AG04450 (cell line): ENCODE data around the gene HSD11B2. TPM values are rescaled to one million over a fixed set of nuclear protein-coding genes. Genes with fewer than 3 reads are reported as not detected.

Experiments used
- CTCF ChIA-PET: fragments of 300-600, 350-600 bp; formaldehyde crosslinking; extraction: SDS; loops from one replicate; lab custom pipeline; 2022; ENCODE audit warnings: antibody characterized with exemption, inconsistent platforms; lab: Charles Lee
- POLR2A ChIA-PET: fragments of 350-600 bp; formaldehyde crosslinking; extraction: SDS; loops from one replicate; lab custom pipeline; 2021; ENCODE audit warnings: antibody characterized with exemption, inconsistent platforms; lab: Yijun Ruan, JAX
- DNase-seq: peaks from one replicate; pipeline ENCODE4 v3.0.0-alpha.2; 2011; ENCODE audit warnings: low read depth, low spot score
- H3K27ac ChIP-seq: one replicate; pipeline ENCODE4 v1.5.1; 2012; ENCODE audit warnings: low read depth, low read length, control low read depth
- H3K27me3 ChIP-seq: one replicate; pipeline ENCODE4 v1.6.0; 2012; ENCODE audit warnings: low read length; ENCODE audit not compliant: control insufficient read depth, insufficient read depth
- H3K4me3 ChIP-seq: 2 replicates; pipeline ENCODE4 v1.5.1; 2011; ENCODE audit warnings: mild to moderate bottlenecking, low read depth, low read length, control low read depth
- H3K9me3 ChIP-seq: 2 replicates; pipeline ENCODE4 v1.5.1; 2012; ENCODE audit warnings: low read length; ENCODE audit not compliant: control insufficient read depth, insufficient read depth
- polyA plus RNA-seq: library from polyadenylated mRNA; depleted of rRNA; stranded (reverse); fragments of >200 nt; gene quantifications from 2 replicates; pipeline ENCODE4 v1.2.3, GENCODE V29; 2011
- TF ChIP-seq, protein P1 (sequence below): IDR thresholded peaks from 2 replicates; pipeline ENCODE4 v1.5.1; 2011; ENCODE audit warnings: low read depth, low read length, control low read depth, inconsistent platforms

HSD11B2 gene
- polyA plus RNA-seq, 1 experiment = not detected

DNA sequence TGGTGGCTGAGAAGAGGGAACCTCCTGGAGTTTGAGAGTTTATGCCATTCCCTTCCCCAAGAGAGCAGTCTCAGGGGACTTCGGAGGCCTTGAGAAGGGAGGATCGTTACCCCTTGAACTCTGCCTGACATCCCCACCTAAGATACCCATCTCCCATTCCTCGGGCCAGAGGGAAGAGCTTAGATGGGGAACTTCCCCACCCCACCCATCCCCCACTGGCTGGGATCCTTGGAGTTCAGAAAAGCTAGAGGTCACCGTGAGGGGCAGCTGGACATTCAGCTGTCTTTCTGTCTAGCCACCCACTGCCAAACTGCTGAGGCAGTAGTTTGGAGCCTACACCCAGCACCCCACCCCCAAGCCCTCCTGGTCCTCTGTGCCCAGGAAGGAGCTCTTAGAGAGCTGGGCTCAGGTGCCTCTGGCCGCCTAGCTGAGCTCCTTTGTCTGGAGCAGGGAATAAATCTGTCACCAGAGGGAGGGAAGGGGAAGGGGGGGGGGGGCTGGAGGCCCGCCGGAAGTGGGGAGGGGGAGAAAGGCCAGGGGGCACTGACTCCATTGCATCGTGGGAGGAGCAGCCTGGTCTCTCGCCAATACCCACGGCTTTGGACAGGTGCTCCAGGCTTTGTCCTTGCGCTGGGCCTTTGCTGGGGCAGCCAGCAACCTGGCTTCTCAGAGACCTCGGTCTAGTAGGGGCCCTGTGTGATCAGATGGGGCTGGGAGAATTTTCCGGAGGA is 1.0 kb downstream of the HSD11B2 start:
- Histone ChIP-seq H3K27ac (no peak overlapping the region), H3K4me3 (peak overlapping the region; percentile 44), H3K9me3 (no peaks in the 10 kb centered on the region), H3K27me3 (peaks cover 28% of the 10 kb centered on the region)
- TF ChIP-seq, protein P1, sequence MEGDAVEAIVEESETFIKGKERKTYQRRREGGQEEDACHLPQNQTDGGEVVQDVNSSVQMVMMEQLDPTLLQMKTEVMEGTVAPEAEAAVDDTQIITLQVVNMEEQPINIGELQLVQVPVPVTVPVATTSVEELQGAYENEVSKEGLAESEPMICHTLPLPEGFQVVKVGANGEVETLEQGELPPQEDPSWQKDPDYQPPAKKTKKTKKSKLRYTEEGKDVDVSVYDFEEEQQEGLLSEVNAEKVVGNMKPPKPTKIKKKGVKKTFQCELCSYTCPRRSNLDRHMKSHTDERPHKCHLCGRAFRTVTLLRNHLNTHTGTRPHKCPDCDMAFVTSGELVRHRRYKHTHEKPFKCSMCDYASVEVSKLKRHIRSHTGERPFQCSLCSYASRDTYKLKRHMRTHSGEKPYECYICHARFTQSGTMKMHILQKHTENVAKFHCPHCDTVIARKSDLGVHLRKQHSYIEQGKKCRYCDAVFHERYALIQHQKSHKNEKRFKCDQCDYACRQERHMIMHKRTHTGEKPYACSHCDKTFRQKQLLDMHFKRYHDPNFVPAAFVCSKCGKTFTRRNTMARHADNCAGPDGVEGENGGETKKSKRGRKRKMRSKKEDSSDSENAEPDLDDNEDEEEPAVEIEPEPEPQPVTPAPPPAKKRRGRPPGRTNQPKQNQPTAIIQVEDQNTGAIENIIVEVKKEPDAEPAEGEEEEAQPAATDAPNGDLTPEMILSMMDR = no peak
- ChIA-PET CTCF (interaction anchor here (0.6 to 2.2 kb wide), 6 partner anchors 15 to 181 kb away, joined by 3 to 11 read pairs (median 4); partner anchors contain the start of gene ATP6V0D1), POLR2A (interaction anchor here (0.7 kb wide), 1 partner anchor 16 kb away, joined by 5 read pairs; no protein-coding TSS in a partner anchor)
- no peak for DNase-seq

DNA sequence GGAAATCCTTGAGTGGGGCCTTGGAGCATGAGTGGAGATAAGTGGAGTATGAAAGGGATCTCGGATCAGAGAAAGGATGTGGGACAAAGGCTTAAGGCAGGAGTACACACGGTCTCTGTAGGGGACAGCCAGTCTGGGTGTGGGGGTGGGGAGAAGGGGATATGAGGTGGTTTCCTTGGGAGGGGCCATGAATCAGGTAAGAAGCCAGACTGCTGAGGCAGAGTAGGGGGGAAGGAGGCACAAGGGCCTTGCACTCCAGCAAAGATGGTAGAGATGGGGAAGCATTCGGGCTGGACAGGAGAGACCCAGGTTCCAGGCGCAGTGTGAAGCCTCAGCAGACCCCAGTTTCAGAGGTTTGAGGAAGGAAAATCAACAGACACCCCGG is 1.6 kb downstream of the HSD11B2 start:
- no peak overlapping the region for H3K27ac ChIP-seq
- CTCF ChIA-PET = interaction anchor here (0.6 to 1.2 kb wide), 4 partner anchors 15 to 88 kb away, joined by 3 to 11 read pairs (median 4); partner anchors contain the start of gene ATP6V0D1
- H3K4me3 ChIP-seq = no peak overlapping the region
- H3K9me3 ChIP-seq = no peaks in the 10 kb centered on the region
- POLR2A ChIA-PET = interaction anchor here (0.7 kb wide), 1 partner anchor 15 kb away, joined by 5 read pairs; no protein-coding TSS in a partner anchor
- H3K27me3 ChIP-seq = peaks cover 28% of the 10 kb centered on the region
- TF ChIP-seq, protein P1 = no peak
- no peak for DNase-seq

DNA sequence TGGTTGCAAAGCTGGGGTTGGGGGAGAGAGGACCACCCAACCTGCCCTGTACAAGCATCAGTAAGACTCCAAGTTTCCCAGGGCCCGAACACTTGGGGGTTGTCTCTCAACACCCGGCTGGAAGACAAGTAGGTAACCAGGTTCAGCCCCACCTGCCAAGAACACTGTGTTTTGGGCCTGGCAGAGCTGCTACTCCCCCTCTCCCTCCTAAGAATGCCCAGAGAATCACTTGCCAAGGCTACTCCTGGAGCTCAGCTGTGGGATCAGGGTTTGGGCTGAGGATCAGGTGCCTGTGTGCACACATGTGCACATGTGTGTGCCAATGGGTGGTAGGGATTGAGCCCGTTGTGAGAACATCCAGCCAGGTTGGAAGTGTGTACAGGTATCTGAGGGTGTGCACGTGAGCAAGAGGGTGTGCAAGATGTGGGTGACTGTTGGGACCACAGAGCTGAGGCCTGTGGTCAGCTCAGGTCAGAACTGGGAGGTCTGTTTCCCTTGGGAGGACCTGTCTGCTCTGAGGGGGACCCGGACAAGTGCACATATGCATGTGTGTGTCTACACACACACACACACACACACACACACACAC is 2.3 kb downstream of the HSD11B2 start:
- Histone ChIP-seq H3K4me3 (no peak overlapping the region), H3K27ac (no peak overlapping the region), H3K9me3 (no peaks in the 10 kb centered on the region), H3K27me3 (peaks cover 28% of the 10 kb centered on the region)
- DNase-seq = no peak
- TF ChIP-seq, protein P1 = no peak
- POLR2A ChIA-PET = interaction anchor here (0.7 kb wide), 1 partner anchor 8 kb away, joined by 4 read pairs; no protein-coding TSS in a partner anchor
- CTCF ChIA-PET = interaction anchor here (1.0 to 1.2 kb wide), 2 partner anchors 35 to 88 kb away, joined by 3 read pairs; no protein-coding TSS in a partner anchor

DNA sequence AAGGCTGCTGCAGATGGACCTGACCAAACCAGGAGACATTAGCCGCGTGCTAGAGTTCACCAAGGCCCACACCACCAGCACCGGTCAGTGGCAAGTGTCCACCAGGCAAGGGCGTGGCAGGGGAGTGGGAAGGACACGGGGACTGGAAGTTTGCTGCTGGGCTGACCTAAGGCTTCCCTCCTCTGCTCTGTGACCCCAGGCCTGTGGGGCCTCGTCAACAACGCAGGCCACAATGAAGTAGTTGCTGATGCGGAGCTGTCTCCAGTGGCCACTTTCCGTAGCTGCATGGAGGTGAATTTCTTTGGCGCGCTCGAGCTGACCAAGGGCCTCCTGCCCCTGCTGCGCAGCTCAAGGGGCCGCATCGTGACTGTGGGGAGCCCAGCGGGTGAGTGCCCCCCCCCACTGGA is 4.8 kb downstream of the HSD11B2 start:
- H3K27ac ChIP-seq = no peak overlapping the region
- no peak for DNase-seq
- CTCF ChIA-PET = interaction anchor here (0.6 to 1.4 kb wide), 3 partner anchors 8 to 176 kb away, joined by 3 to 7 read pairs (median 4); no protein-coding TSS in a partner anchor
- TF ChIP-seq, protein P1 = no peak
- H3K27me3 ChIP-seq = peaks cover 6% of the 10 kb centered on the region
- no peak overlapping the region for H3K4me3 ChIP-seq
- no peaks in the 10 kb centered on the region for H3K9me3 ChIP-seq
- POLR2A ChIA-PET = interaction anchor here (0.7 to 1.1 kb wide), 2 partner anchors 11 to 51 kb away, joined by 5 to 6 read pairs; no protein-coding TSS in a partner anchor
